ENCODE data around the gene PLXNA1.

Gene PLXNA1

GRCh38 chr3:126935756-126936509 is 47.0 kb upstream of the PLXNA1 start:
- Histone ChIP-seq H3K4me2 (ENCODE audit: low read depth, low read length, poor library complexity, severe bottlenecking) (no peak overlapping the region), H3K9ac (ENCODE audit: low read length) (no peak overlapping the region), H3K9me3 (ENCODE audit: insufficient read depth, low read length) (no peaks in the 10 kb centered on the region), H3K27ac (ENCODE audit: low read depth, low read length) (no peak overlapping the region), H3K4me3 (ENCODE audit: insufficient read depth, low read length, poor library complexity, severe bottlenecking) (no peak overlapping the region), H3F3A (ENCODE audit: insufficient read depth) (no peaks in the 10 kb centered on the region), H2AFZ (ENCODE audit: low read depth, low read length, severe bottlenecking) (no peak overlapping the region), H3K9me2 (replicated peaks; ENCODE audit: insufficient read depth, low read length) (no peaks in the 10 kb centered on the region), H4K20me1 (ENCODE audit: low read depth, low read length) (no peaks in the 10 kb centered on the region), H3K36me3 (ENCODE audit: low read length) (no peaks in the 10 kb centered on the region), H3K27me3 (ENCODE audit: low read length) (no peaks in the 10 kb centered on the region), H3K79me2 (ENCODE audit: insufficient read depth, low read length) (no peaks in the 10 kb centered on the region)
- TF ChIP-seq CTCF (IDR thresholded peaks at IDR 0.05; ENCODE audit: insufficient read depth, low read length, poor library complexity, severe bottlenecking) (no peak), EZH2phosphoT487 (conservative IDR thresholded peaks at IDR 0.05; ENCODE audit: low read length) (no peak)

- H3K4me2 ChIP-seq (ENCODE audit: low read depth, low read length, poor library complexity, severe bottlenecking), result no peak overlapping the region
- H2AFZ ChIP-seq (ENCODE audit: low read depth, low read length, severe bottlenecking), result no peak overlapping the region
- H3K27me3 ChIP-seq (ENCODE audit: low read length), result no peaks in the 10 kb centered on the region
- H3K27ac ChIP-seq (ENCODE audit: low read depth, low read length), result no peak overlapping the region
- H3K9me2 ChIP-seq (replicated peaks; ENCODE audit: insufficient read depth, low read length), result no peaks in the 10 kb centered on the region
- H3K9me3 ChIP-seq (ENCODE audit: insufficient read depth, low read length), result no peaks in the 10 kb centered on the region
- H3K9ac ChIP-seq (ENCODE audit: low read length), result no peak overlapping the region
- no peaks in the 10 kb centered on the region for H3K79me2 ChIP-seq (ENCODE audit: insufficient read depth, low read length)
- no peaks in the 10 kb centered on the region for H4K20me1 ChIP-seq (ENCODE audit: low read depth, low read length)
- no peak overlapping the region for H3K4me3 ChIP-seq (ENCODE audit: insufficient read depth, low read length, poor library complexity, severe bottlenecking)
- H3K36me3 ChIP-seq (ENCODE audit: low read length), result no peaks in the 10 kb centered on the region
- TF ChIP-seq EZH2phosphoT487 (conservative IDR thresholded peaks at IDR 0.05; ENCODE audit: low read length), result no peak
- no peak for TF ChIP-seq CTCF (IDR thresholded peaks at IDR 0.05; ENCODE audit: insufficient read depth, low read length, poor library complexity, severe bottlenecking)
- no peaks in the 10 kb centered on the region for H3F3A ChIP-seq (ENCODE audit: insufficient read depth)
Measured at GRCh38 chr3:126936853-126937425, 46.0 kb upstream of the PLXNA1 start.

GRCh38 chr3:126937533-126937932 is 45.4 kb upstream of the PLXNA1 start:
- Histone ChIP-seq H3K4me2 (ENCODE audit: low read depth, low read length, poor library complexity, severe bottlenecking) (no peak overlapping the region), H3K9ac (ENCODE audit: low read length) (no peak overlapping the region), H3K9me2 (replicated peaks; ENCODE audit: insufficient read depth, low read length) (no peaks in the 10 kb centered on the region), H3K36me3 (ENCODE audit: low read length) (no peaks in the 10 kb centered on the region), H3K27me3 (ENCODE audit: low read length) (no peaks in the 10 kb centered on the region), H2AFZ (ENCODE audit: low read depth, low read length, severe bottlenecking) (no peak overlapping the region), H3K4me3 (ENCODE audit: insufficient read depth, low read length, poor library complexity, severe bottlenecking) (no peak overlapping the region), H3K27ac (ENCODE audit: low read depth, low read length) (no peak overlapping the region), H3K79me2 (ENCODE audit: insufficient read depth, low read length) (no peaks in the 10 kb centered on the region), H3K9me3 (ENCODE audit: insufficient read depth, low read length) (no peaks in the 10 kb centered on the region), H4K20me1 (ENCODE audit: low read depth, low read length) (no peaks in the 10 kb centered on the region), H3F3A (ENCODE audit: insufficient read depth) (no peaks in the 10 kb centered on the region)
- TF ChIP-seq EZH2phosphoT487 (conservative IDR thresholded peaks at IDR 0.05; ENCODE audit: low read length), result no peak
- TF ChIP-seq CTCF (IDR thresholded peaks at IDR 0.05; ENCODE audit: insufficient read depth, low read length, poor library complexity, severe bottlenecking), result no peak

Data from SU-DHL-6 (cell line).